Skeletal muscle satellite cell (primary cell): Measurements from ENCODE around the gene NKG7. TPM values are rescaled to one million over a fixed set of nuclear protein-coding genes. Genes with fewer than 3 reads are reported as not detected.
"Not testable (repeated sequence)": the region's sequence is repeated elsewhere in the genome, so short reads cannot be mapped to it uniquely, and the experiment has no call there.

Experiments used
- H3K27me3 ChIP-seq: 2 replicates; pipeline ENCODE4 v1.7.0; 2013; ENCODE audit warnings: low read length; ENCODE audit not compliant: control insufficient read depth, insufficient read depth
- H3K36me3 ChIP-seq: 2 replicates; pipeline ENCODE4 v1.7.0; 2013; ENCODE audit warnings: mild to moderate bottlenecking, control low read depth, low read length; ENCODE audit not compliant: insufficient read depth
- H3K4me1 ChIP-seq: 2 replicates; pipeline ENCODE4 v1.7.0; 2013; ENCODE audit warnings: low read length; ENCODE audit not compliant: control insufficient read depth, insufficient read depth
- H3K4me2 ChIP-seq: 2 replicates; pipeline ENCODE4 v1.7.0; 2013; ENCODE audit warnings: mild to moderate bottlenecking, low read length
- H3K4me3 ChIP-seq: 2 replicates; pipeline ENCODE4 v1.7.0; 2013; ENCODE audit warnings: low read length
- H3K9ac ChIP-seq: 2 replicates; pipeline ENCODE4 v1.7.0; 2013; ENCODE audit warnings: mild to moderate bottlenecking, low read depth, low read length, moderate library complexity
- H3K9me3 ChIP-seq: replicated peaks from 2 replicates; pipeline ENCODE4 v1.7.0; 2013; ENCODE audit warnings: mild to moderate bottlenecking, control low read depth, low read length
- total RNA-seq: library from RNA; depleted of rRNA; stranded (reverse); fragments of >200 nt; gene quantifications from 2 replicates; pipeline ENCODE4 v1.2.3, GENCODE V29; 2012; rRNA removed

Gene NKG7, protein sequence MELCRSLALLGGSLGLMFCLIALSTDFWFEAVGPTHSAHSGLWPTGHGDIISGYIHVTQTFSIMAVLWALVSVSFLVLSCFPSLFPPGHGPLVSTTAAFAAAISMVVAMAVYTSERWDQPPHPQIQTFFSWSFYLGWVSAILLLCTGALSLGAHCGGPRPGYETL
- total RNA-seq: not detected in 2 replicates

DNA sequence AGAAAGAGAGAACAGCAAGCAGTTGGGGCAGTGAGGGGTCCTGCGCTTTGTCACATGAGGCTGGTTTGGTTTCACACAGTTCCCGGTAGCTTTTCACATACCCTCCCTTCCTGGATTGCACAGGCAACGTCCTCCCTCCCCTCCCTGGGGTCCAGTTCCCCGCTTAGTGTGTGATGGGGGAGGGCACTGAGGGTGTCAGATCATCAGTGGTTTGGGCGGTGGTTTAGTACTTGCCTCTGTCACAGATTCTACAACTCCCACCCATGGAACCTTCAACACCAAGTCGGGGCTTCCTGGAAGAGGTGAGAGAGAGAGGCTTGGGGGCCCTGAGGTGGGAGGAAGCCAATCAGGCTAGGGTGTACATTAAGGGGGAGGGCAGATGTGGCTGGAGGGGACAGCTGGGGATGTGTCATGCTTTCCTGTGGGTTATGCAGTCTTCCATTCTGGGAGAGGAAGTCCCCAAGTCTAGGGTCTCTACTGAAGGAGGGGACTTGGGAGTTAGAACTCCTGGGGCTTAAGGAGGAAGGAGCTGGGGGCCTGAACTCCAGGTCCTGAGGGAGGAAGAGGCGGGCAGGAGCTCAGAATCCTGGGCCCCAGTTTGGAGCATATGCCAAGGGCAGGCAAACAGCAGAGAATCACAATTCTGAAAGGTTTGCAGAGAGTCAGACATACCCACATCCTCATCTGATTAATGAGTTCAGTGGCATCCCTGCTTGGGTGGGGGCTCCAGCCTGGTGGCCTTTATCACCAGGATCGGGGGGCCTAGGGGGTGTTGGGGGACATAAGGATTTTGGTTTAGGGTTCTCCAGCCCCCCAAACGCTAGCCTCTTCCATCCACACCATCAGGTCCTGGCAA is at the start of gene NKG7:
TSS of gene NKG7 (minus strand) at position 6 of the 856 bp plus-strand sequence. CDS start 119 bp downstream, outside the sequence.
- no peaks in the 10 kb centered on the region for H3K9me3 ChIP-seq
- H3K4me1 ChIP-seq: peaks cover 5% of the 10 kb centered on the region
- H3K4me2 ChIP-seq: no peak within 1 kb of the TSS
- no peak within 1 kb of the TSS for H3K4me3 ChIP-seq
- no peaks in the 10 kb centered on the region for H3K36me3 ChIP-seq
- no peak within 1 kb of the TSS for H3K9ac ChIP-seq
- H3K27me3 ChIP-seq: no peaks in the 10 kb centered on the region

DNA sequence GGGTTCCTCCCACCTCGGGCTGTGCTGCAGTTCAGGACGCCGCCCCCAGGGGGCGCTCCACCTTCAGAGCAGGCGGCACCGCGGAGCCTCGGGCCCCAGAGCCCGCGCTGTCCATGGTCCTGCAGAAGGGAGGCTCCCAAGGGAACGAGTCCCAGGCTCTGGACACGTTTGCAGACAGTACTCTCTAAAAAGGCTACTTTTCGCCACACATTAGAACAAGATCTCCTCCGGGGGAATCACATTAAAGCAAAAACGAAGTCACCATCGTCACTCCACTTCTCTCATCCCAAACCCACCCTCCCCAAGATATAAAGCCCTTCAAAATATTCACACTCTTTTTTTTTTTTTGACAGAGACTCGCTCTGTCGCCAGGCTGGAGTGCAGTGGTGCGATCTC is 49.6 kb upstream of the NKG7 start:
- no peak overlapping the region for H3K4me2 ChIP-seq
- no peaks in the 10 kb centered on the region for H3K9me3 ChIP-seq
- H3K9ac ChIP-seq: no peak overlapping the region
- H3K27me3 ChIP-seq: no peaks in the 10 kb centered on the region
- H3K4me3 ChIP-seq: no peak overlapping the region
- H3K36me3 ChIP-seq: no peaks in the 10 kb centered on the region
- no peaks in the 10 kb centered on the region for H3K4me1 ChIP-seq

DNA sequence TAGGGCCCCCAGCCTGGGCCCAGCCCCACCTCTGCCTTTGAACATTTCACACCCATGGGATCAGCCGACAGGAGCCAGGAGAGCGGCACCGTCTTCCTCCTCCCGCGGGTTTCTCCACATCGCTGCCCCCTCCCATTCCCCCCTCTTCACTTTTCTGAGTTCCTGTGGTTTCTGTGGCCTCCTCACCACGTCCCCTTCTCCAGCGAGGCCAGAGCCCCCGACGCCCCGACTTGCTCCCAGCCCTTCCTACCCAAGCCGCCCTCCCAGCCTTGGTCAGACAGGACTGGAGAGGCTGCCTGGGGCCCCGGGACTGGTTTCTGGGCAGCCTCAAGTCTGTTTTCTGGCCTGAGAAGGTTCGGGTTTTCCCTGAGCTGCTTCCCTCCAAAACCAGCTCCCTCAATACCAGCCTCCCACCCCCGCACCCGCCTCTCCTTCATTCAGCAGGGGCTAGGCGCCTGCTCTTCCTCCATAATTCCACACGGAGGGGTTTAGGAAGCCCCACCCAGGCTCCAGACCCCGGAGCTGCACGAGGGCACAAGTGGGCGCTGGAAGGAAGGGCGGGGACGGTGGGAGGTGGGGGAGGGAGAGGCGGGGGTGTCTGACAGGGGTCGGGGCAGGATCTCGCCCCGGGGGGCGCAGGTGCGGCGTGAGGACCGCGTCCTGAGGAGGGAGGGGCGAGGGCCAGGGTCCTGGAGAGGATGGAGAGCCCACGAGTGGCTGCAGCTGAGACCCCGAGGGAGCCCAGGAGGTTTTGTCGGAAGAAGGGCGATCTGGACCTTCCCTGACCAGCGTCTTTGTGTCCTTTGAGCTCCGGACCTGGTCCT is 49.0 kb upstream of the NKG7 start:
- H3K4me2 ChIP-seq: no peak overlapping the region
- no peak overlapping the region for H3K4me3 ChIP-seq
- no peaks in the 10 kb centered on the region for H3K9me3 ChIP-seq
- H3K36me3 ChIP-seq: no peaks in the 10 kb centered on the region
- H3K9ac ChIP-seq: no peak overlapping the region
- H3K4me1 ChIP-seq: no peaks in the 10 kb centered on the region
- H3K27me3 ChIP-seq: no peaks in the 10 kb centered on the region

DNA sequence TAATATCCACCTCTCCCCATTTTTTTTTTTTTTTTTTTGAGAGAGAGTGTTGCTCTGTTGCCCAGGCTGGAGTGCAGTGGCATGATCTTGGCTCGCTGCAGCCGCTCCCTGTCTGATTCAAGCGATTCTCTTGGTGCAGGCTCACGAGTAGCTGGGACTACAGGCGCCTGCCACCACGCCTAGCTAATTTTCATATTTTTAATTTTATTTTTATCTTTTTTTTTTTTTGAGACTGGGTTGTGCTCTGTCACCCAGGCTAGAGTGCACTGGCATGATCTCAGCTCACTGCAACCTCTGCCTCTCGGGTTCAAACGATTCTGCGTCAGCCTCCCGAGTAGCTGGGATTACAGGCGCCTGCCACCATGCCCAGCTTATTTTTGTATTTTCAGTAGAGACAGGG is 48.1 kb upstream of the NKG7 start:
- H3K9ac ChIP-seq, H3K4me1 ChIP-seq, H3K4me2 ChIP-seq, H3K27me3 ChIP-seq, H3K4me3 ChIP-seq, H3K36me3 ChIP-seq, H3K9me3 ChIP-seq: not testable (repeated sequence)

DNA sequence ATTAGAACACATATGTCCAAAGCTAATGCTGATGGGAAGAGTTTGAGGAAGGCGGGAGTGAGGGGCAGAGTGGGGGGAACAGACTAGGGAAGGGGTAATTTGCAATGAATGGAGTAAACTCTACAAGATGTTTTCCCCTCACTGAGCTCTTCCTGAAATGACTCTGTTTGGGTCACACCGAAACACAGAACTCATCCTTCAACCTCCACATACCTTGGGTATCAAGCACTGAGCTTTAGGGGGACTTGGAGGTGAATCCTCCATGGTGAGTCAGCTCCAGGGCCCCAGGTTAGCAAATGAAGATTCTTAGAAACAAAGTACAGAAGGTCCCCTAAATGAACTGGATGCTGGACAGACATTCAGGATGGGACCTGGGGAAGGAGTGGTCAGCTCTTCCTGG is 46.3 kb upstream of the NKG7 start:
- H3K27me3 ChIP-seq: no peaks in the 10 kb centered on the region
- no peaks in the 10 kb centered on the region for H3K4me1 ChIP-seq
- no peak overlapping the region for H3K4me3 ChIP-seq

DNA sequence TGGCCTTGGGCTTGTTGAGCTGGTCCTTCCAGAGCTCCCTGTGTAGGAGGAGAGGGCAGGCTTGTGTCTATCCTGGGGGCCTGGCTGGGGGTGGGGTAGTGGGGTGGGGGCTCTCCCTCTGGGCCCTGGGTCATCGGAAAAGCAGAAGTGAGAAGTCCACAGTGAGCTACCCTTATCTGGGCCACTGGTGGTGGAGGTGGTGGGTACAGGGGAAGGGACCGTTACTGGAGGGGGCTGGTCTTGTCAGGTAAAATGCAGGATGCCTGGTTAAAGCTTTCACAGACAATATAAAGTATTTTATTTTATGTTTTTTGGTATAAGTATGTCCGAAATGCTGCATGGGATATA is 45.3 kb upstream of the NKG7 start:
- Histone ChIP-seq H3K9me3 (no peaks in the 10 kb centered on the region), H3K4me1 (no peaks in the 10 kb centered on the region), H3K27me3 (no peaks in the 10 kb centered on the region), H3K4me2 (no peak overlapping the region), H3K4me3 (no peak overlapping the region), H3K36me3 (no peaks in the 10 kb centered on the region), H3K9ac (no peak overlapping the region)

More for the DNA sequence above, 46.3 kb upstream of the NKG7 start:
- Histone ChIP-seq H3K9ac (no peak overlapping the region), H3K4me2 (no peak overlapping the region), H3K9me3 (no peaks in the 10 kb centered on the region), H3K36me3 (no peaks in the 10 kb centered on the region)

DNA sequence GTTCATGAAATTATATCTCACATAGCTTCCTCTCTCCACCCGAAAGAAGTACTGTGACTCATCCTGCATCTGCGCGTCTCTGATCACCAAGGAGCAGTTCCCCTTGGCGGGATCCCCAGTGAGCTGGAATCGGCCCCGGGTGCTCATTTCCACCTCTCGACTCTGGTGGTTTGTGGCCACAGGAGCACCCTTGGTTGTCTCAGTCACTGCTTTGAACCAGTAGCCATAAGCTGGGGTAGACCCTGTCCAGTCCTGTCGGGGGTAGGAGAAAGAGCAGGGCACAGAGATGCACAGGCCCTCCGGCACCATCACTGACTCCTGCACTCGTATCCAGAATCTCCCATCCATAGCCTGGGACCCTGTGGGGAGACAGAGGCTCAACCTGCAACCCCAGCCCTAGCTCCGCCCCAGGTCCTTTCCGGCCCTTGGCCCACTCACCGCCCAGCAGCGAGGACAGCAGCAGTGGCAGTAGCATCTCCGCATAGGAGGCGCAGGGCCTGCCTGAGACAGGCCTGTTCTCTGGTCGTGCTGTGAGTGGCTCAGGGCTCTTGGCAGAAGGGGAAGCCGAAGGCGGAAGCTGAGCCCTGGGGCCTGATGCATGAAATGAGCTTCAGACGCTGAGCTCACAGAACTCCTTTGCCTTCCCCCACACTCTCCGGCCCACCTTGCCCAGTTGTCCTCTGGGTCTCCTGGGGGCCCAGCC is 44.8 kb upstream of the NKG7 start, which contains the start of gene SIGLEC10:
TSS of gene SIGLEC10 (minus strand) at position 536 of the 703 bp plus-strand sequence. CDS start at position 475, 61 bp downstream.
- Histone ChIP-seq H3K9ac (no peak within 1 kb of the TSS), H3K36me3 (no peaks in the 10 kb centered on the region), H3K27me3 (no peaks in the 10 kb centered on the region), H3K4me3 (no peak within 1 kb of the TSS), H3K9me3 (no peaks in the 10 kb centered on the region), H3K4me1 (no peaks in the 10 kb centered on the region), H3K4me2 (no peak within 1 kb of the TSS)

DNA sequence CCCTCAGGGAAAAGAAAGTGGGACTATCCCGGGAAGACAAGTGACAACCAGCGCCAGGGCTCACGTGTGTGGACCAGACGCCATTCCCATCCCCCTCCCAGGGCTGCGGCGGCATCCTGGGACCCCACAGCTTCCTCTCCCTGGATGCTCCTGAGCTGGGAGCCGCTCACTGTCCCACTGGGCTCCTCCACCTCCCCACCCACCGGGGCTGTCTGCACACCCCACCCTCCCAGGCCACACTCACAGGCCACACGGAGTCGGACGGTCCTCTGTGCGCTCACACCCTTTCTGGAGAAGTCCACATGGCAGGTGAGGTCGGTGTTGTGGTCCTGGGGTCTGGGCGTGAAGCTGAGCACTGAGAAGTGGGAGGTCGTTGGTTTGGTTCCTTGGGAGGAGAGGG is 44.0 kb upstream of the NKG7 start:
- H3K36me3 ChIP-seq, H3K4me3 ChIP-seq, H3K9ac ChIP-seq, H3K4me1 ChIP-seq, H3K27me3 ChIP-seq, H3K9me3 ChIP-seq, H3K4me2 ChIP-seq: not testable (repeated sequence)

DNA sequence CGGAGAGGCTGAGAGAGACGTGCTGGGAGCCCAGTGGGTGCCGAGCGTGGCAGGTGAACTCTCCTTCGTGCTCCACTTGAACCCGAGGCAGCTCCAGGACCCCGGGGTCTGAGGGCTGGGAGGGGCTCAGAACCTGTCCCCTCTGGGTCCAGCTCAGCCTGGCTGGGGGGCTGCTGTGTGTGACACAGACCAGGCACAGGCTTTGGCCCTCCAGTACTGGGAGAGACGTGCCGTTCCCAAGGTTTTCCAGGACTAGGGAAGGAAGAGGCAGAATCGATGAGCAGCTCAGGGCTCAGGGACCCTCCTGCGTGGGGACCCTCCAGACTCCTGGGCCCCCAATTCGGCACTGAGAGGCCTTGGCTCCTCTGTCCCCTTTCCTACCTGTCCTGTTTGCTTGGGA is 42.7 kb upstream of the NKG7 start:
- Histone ChIP-seq H3K36me3 (no peaks in the 10 kb centered on the region), H3K9ac (no peak overlapping the region), H3K4me2 (no peak overlapping the region), H3K4me1 (no peaks in the 10 kb centered on the region), H3K4me3 (no peak overlapping the region), H3K9me3 (no peaks in the 10 kb centered on the region), H3K27me3 (no peaks in the 10 kb centered on the region)

DNA sequence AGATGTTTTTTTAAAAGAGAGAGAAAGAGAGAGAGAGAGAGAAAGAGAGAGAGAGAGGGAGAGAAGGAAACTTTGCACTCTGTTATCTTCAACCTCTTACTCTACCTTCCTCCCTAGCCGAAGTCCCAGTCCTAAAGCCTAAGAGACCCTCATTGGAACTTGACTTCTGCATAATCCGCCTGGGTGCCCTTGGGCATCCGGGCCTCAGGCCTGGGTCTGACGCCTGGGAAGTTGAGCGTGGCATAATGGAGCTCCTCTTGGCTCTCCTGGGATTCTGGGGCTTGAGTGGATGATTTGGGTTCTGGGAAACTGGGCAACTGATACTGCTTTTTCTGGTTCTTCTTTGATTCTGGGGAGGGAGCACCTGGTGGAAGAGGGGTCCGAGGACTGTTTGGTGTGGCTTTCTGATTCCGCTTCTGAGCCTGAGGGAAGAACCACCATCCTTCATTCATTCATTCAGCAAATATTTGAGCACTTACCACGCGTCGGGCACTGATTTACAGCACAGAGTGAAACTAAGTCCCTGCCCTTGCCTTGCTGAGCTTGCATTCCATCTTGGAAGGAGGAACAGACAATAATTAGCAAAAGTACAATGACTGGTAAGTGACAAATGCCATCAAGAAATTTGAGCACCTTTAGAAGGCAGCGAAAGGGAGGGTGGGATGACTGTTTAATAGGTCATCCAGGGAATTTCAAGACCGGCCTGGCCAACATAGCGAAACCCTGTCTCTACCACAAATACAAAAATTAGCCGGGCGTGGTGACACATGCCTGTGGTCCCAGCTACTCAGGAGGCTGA is 38.7 kb upstream of the NKG7 start:
- Histone ChIP-seq H3K9me3 (no peaks in the 10 kb centered on the region), H3K4me2 (no peak overlapping the region), H3K4me1 (no peaks in the 10 kb centered on the region), H3K27me3 (no peaks in the 10 kb centered on the region), H3K36me3 (no peaks in the 10 kb centered on the region), H3K9ac (no peak overlapping the region), H3K4me3 (no peak overlapping the region)
